PC-9 (cell line): Measurements from ENCODE around the gene GPC1. TPM values are rescaled to one million over a fixed set of nuclear protein-coding genes. Genes with fewer than 3 reads are reported as not detected.

Experiments used
- BruUV-seq: library from RNA; stranded (reverse); fragments of 400-500 nt; replicated peaks from 2 replicates; lab custom pipeline; 2021; lab: Mats Ljungman, UMichigan
- CTCF ChIA-PET: fragments of 300-600 bp; sonication (Branson Sonifier 250); formaldehyde crosslinking; loops from one replicate; lab custom pipeline; 2022; ENCODE audit warnings: antibody characterized with exemption; lab: Charles Lee
- POLR2A ChIA-PET: fragments of 300-600 bp; sonication (Branson Sonifier 250); formaldehyde crosslinking; loops from one replicate; lab custom pipeline; 2022; ENCODE audit warnings: antibody characterized with exemption; ENCODE audit not compliant: unreplicated experiment; lab: Charles Lee
- DNase-seq, 2 experiments: peaks; one replicate each; pipeline versions ENCODE4 v3.0.0 to v3.0.0-alpha.2; 2015 to 2022; ENCODE audit warnings: mixed read lengths in 1 of 2
- H2AFZ ChIP-seq: fragments of 200-600 bp; sonication (generic); 2 replicates; pipeline ENCODE4 v1.8.1; 2017; ENCODE audit warnings: antibody characterized with exemption
- H3F3A ChIP-seq: fragments of 200-600 bp; sonication (generic); 2 replicates; pipeline ENCODE4 v1.8.1; 2017; ENCODE audit warnings: antibody characterized with exemption, mild to moderate bottlenecking, low read depth; ENCODE audit not compliant: insufficient read depth
- H3K27ac ChIP-seq: fragments of 200-600 bp; sonication (generic); 2 replicates; pipeline ENCODE4 v1.6.1; 2016; ENCODE audit warnings: mixed run types
- H3K27me3 ChIP-seq: fragments of 200-600 bp; sonication (generic); 2 replicates; pipeline ENCODE4 v1.6.1; 2016; ENCODE audit warnings: low read depth, mixed run types; ENCODE audit not compliant: insufficient read depth
- H3K36me3 ChIP-seq: fragments of 200-600 bp; sonication (generic); 2 replicates; pipeline ENCODE4 v1.6.1; 2016; ENCODE audit warnings: low read depth, mixed run types
- H3K4me1 ChIP-seq: fragments of 200-600 bp; sonication (generic); replicated peaks from 2 replicates; pipeline ENCODE4 v1.6.1; 2016; ENCODE audit warnings: mixed run types; ENCODE audit not compliant: insufficient read depth
- H3K4me2 ChIP-seq: fragments of 200-600 bp; sonication (generic); 2 replicates; pipeline ENCODE4 v1.6.1; 2017; ENCODE audit warnings: mixed run types
- H3K4me3 ChIP-seq: fragments of 200-600 bp; sonication (generic); 2 replicates; pipeline ENCODE4 v1.6.1; 2016; ENCODE audit warnings: mixed run types
- H3K79me2 ChIP-seq: fragments of 200-600 bp; sonication (generic); 2 replicates; pipeline ENCODE4 v1.6.1; 2017; ENCODE audit warnings: low read depth, mixed run types
- H3K9me2 ChIP-seq: fragments of 200-600 bp; sonication (generic); 2 replicates; pipeline ENCODE4 v1.8.1; 2017; ENCODE audit warnings: mild to moderate bottlenecking; ENCODE audit not compliant: insufficient read depth
- H3K9me3 ChIP-seq: fragments of 200-600 bp; sonication (generic); 2 replicates; pipeline ENCODE4 v1.8.1; 2016; ENCODE audit warnings: low read depth; ENCODE audit not compliant: insufficient read depth
- H4K20me1 ChIP-seq: fragments of 200-600 bp; sonication (generic); 2 replicates; pipeline ENCODE4 v1.8.1; 2017; ENCODE audit not compliant: insufficient read depth
- CTCF ChIP-seq: fragments of 200-600 bp; sonication (generic); conservative IDR thresholded peaks from 2 replicates; pipeline ENCODE4 v1.6.1; 2017; ENCODE audit warnings: mixed run types, antibody characterized with exemption, mild to moderate bottlenecking, moderate library complexity
- EZH2 ChIP-seq: fragments of 200-600 bp; sonication (generic); IDR thresholded peaks from 2 replicates; pipeline ENCODE4 v1.8.0; 2017; ENCODE audit warnings: antibody characterized with exemption, low read depth
- intact Hi-C: fragments of 100-400 bp; cut with micrococcal nuclease; formaldehyde crosslinking; loops from one replicate; pipeline ENCODE4 v1.10.0; 2022; ENCODE audit not compliant: unreplicated experiment
- total RNA-seq: library from RNA; stranded (reverse); gene quantifications from 2 replicates; pipeline ENCODE4 v1.2.3, GENCODE V29; 2021

GPC1 gene
- total RNA-seq, 1 experiment from 2014 or later: 302 TPM

GRCh38 chr2:240477916-240478315 is 42.5 kb downstream of the GPC1 start:
- 0 out of 2 replicates have a peak, but pooled peaks cover 8% of the 10 kb centered on the region for H3K36me3 ChIP-seq
- H3K4me3 ChIP-seq: no peak overlapping the region
- no peaks in the 10 kb centered on the region for H3K79me2 ChIP-seq
- intact Hi-C loops: no loop called here
- ChIA-PET POLR2A (no interaction called here), CTCF (interaction anchor here (0.7 kb wide), 1 partner anchor 16 kb away, joined by 4 read pairs; no protein-coding TSS in a partner anchor)
- no peaks in the 10 kb centered on the region for H3K9me2 ChIP-seq
- H3F3A ChIP-seq: no peaks in the 10 kb centered on the region; the same call in 1 of the 2 replicates
- DNase-seq: no peak
- H3K4me1 ChIP-seq: no peaks in the 10 kb centered on the region
- BruUV-seq: no TSS peak
- H3K9me3 ChIP-seq: 0 out of 2 replicates have a peak, but pooled peaks cover 11% of the 10 kb centered on the region
- TF ChIP-seq EZH2 (no peak), CTCF (no peak)
- H3K4me2 ChIP-seq: no peak overlapping the region
- H3K27me3 ChIP-seq: no peaks in the 10 kb centered on the region
- H2AFZ ChIP-seq: no peak overlapping the region
- H3K27ac ChIP-seq: no peak overlapping the region
- H4K20me1 ChIP-seq: no peaks in the 10 kb centered on the region; the same call in 1 of the 2 replicates

GRCh38 chr2:240478346-240479110 is 43.1 kb downstream of the GPC1 start:
- Histone ChIP-seq H3K4me1 (no peaks in the 10 kb centered on the region), H3K4me2 (no peak overlapping the region), H4K20me1 (no peaks in the 10 kb centered on the region; the same call in 1 of the 2 replicates), H2AFZ (no peak overlapping the region), H3K79me2 (no peaks in the 10 kb centered on the region), H3K27me3 (no peaks in the 10 kb centered on the region), H3K9me3 (0 out of 2 replicates have a peak, but pooled peaks cover 4% of the 10 kb centered on the region), H3K4me3 (no peak overlapping the region), H3K36me3 (0 out of 2 replicates have a peak, but pooled peaks cover 8% of the 10 kb centered on the region), H3K27ac (no peak overlapping the region), H3F3A (no peaks in the 10 kb centered on the region; the same call in 1 of the 2 replicates), H3K9me2 (no peaks in the 10 kb centered on the region)
- BruUV-seq: no TSS peak
- CTCF ChIA-PET: interaction anchor here (0.7 kb wide), 1 partner anchor 16 kb away, joined by 4 read pairs; no protein-coding TSS in a partner anchor
- TF ChIP-seq EZH2: no peak
- TF ChIP-seq CTCF: no peak
- DNase-seq: no peak
- POLR2A ChIA-PET: interaction anchor here (0.7 kb wide), 1 partner anchor 23 kb away, joined by 44 read pairs; no protein-coding TSS in a partner anchor
- intact Hi-C loops: no loop called here

GRCh38 chr2:240479111-240479501 is 43.6 kb downstream of the GPC1 start:
- no peak for DNase-seq
- no peak overlapping the region for H2AFZ ChIP-seq
- H3K27me3 ChIP-seq: no peaks in the 10 kb centered on the region
- ChIA-PET POLR2A (interaction anchor here (0.7 kb wide), 1 partner anchor 24 kb away, joined by 44 read pairs; no protein-coding TSS in a partner anchor), CTCF (no interaction called here)
- H3K4me1 ChIP-seq: no peaks in the 10 kb centered on the region
- H3K36me3 ChIP-seq: 0 out of 2 replicates have a peak, but pooled peaks cover 8% of the 10 kb centered on the region
- H3K4me2 ChIP-seq: no peak overlapping the region
- no peaks in the 10 kb centered on the region; the same call in 1 of the 2 replicates for H4K20me1 ChIP-seq
- H3F3A ChIP-seq: no peaks in the 10 kb centered on the region; the same call in 1 of the 2 replicates
- H3K27ac ChIP-seq: no peak overlapping the region
- no TSS peak for BruUV-seq
- no peaks in the 10 kb centered on the region for H3K9me3 ChIP-seq
- H3K79me2 ChIP-seq: no peaks in the 10 kb centered on the region
- intact Hi-C loops: no loop called here
- no peak for TF ChIP-seq EZH2
- TF ChIP-seq CTCF: no peak
- no peaks in the 10 kb centered on the region for H3K9me2 ChIP-seq
- no peak overlapping the region for H3K4me3 ChIP-seq
